HepG2 (cell line): ENCODE data around the gene SLC5A5. TPM values are rescaled to one million over a fixed set of nuclear protein-coding genes. Genes with fewer than 3 reads are reported as not detected.

Experiments used
- CTCF ChIP-seq: sonication (generic); formaldehyde crosslinking; IDR thresholded peaks from 2 replicates; pipeline ENCODE4 v1.5.0; 2020; ENCODE audit warnings: mild to moderate bottlenecking, missing genetic modification reagents, moderate library complexity
- DRAP1 ChIP-seq: IDR thresholded peaks from 2 replicates; pipeline ENCODE4 v1.6.1; 2016; ENCODE audit warnings: missing genetic modification reagents, missing compliant biosample characterization
- DZIP1 ChIP-seq: sonication (generic); formaldehyde crosslinking; IDR thresholded peaks from 2 replicates; pipeline ENCODE4 v1.5.0; 2020; ENCODE audit warnings: mild to moderate bottlenecking, missing genetic modification reagents
- HIVEP1 ChIP-seq: sonication (generic); formaldehyde crosslinking; IDR thresholded peaks from 2 replicates; pipeline ENCODE4 v1.4.0; 2020; ENCODE audit warnings: mild to moderate bottlenecking, missing genetic modification reagents
- HNF1B ChIP-seq: sonication (generic); formaldehyde crosslinking; IDR thresholded peaks from 2 replicates; pipeline ENCODE4 v1.5.1; 2020; ENCODE audit warnings: mild to moderate bottlenecking, moderate library complexity, missing genetic modification reagents
- PAXIP1 ChIP-seq: sonication (generic); formaldehyde crosslinking; conservative IDR thresholded peaks from 2 replicates; pipeline ENCODE4 v1.4.0; 2020; ENCODE audit warnings: mild to moderate bottlenecking, missing genetic modification reagents, moderate library complexity
- PHB2 ChIP-seq: fragments of 450-650 bp; IDR thresholded peaks from 2 replicates; pipeline ENCODE4 v1.6.1; 2018; ENCODE audit not compliant: partially characterized antibody
- RBM39 ChIP-seq: fragments of 200-400 bp; formaldehyde crosslinking; IDR thresholded peaks from one replicate; pipeline ENCODE4 v1.6.1; 2018; ENCODE audit warnings: antibody characterized with exemption, mild to moderate bottlenecking, low read depth, low read length; ENCODE audit not compliant: poor library complexity, severe bottlenecking
- RXRB ChIP-seq: IDR thresholded peaks from 2 replicates; pipeline ENCODE4 v1.6.1; 2016; ENCODE audit warnings: borderline replicate concordance, missing genetic modification reagents, missing compliant biosample characterization
- SMC3 ChIP-seq: IDR thresholded peaks from 2 replicates; pipeline ENCODE4 v1.6.1; 2011; ENCODE audit warnings: low read length, improper control_type of control experiment
- SP1 ChIP-seq, 2 experiments: fragments of 450-650 bp in 1 of 2; sonication (generic) in 1 of 2; formaldehyde crosslinking in 1 of 2; IDR thresholded peaks; 2 replicates each; pipeline versions ENCODE4 v1.4.0 to v1.6.1; 2016 to 2020; ENCODE audit warnings: missing genetic modification reagents in 1 of 2
- TARDBP ChIP-seq: sonication (generic); formaldehyde crosslinking; IDR thresholded peaks from 2 replicates; pipeline ENCODE4 v1.8.0; 2022; ENCODE audit warnings: mild to moderate bottlenecking, missing genetic modification reagents
- TRIM24 ChIP-seq: sonication (generic); formaldehyde crosslinking; IDR thresholded peaks from 2 replicates; pipeline ENCODE4 v1.8.0; 2022; ENCODE audit warnings: mild to moderate bottlenecking, missing genetic modification reagents
- ZNF280B ChIP-seq: sonication (generic); formaldehyde crosslinking; IDR thresholded peaks from 2 replicates; pipeline ENCODE4 v1.5.0; 2020; ENCODE audit warnings: missing genetic modification reagents, mild to moderate bottlenecking, borderline replicate concordance
- ZNF580 ChIP-seq: IDR thresholded peaks from 2 replicates; pipeline ENCODE4 v1.6.1; 2016; ENCODE audit warnings: low read depth, borderline replicate concordance
- polyA plus RNA-seq, 8 experiments: library from polyadenylated mRNA; depleted of rRNA in 3 of 8; stranded (reverse) in 7 of 8; unstranded in 1 of 8; fragments of >200 nt; fragmentation: Illumina TruSeq in 4 of 8; extraction: Trizol in 4 of 8; gene quantifications; 2 replicates each; pipeline versions ENCODE4 v1.2.1 to v1.2.3, GENCODE V29; 2011 to 2016; ENCODE audit warnings: low read depth in 4 of 8, missing spikeins in 1 of 8, mixed read lengths in 1 of 8; ENCODE audit not compliant: insufficient read depth in 1 of 8
- total RNA-seq, 5 experiments: library from RNA; depleted of rRNA; stranded (reverse); fragments of >200 nt; fragmentation: Illumina TruSeq; extraction: Trizol; gene quantifications; 2 replicates each; pipeline ENCODE4 v1.2.3, GENCODE V29; 2016; ENCODE audit warnings: low read depth in 1 of 5

SLC5A5 gene
- total and polyA plus RNA-seq, 2 of the 13 experiments (the other 11 are each of a cell fraction or from before 2014, with no cell fraction given), result not detected

GRCh38 chr19:17938092-17938845 lies 66.5 kb downstream of the SLC5A5 start (continued):
- TF ChIP-seq PAXIP1 (CRISPR knock-in tag) (no peak), TARDBP (no peak), CTCF (peak; percentile 96), DRAP1 (0 out of 2 replicates have a peak, but pooled peaks have one; percentile 24), HNF1B (CRISPR knock-in tag) (peak; percentile 35; the same call in 1 of the 2 replicates), HIVEP1 (CRISPR knock-in tag) (no peak), SP1 (IDR thresholded peaks at IDR 0.05) (no peak), SP1 (CRISPR knock-in tag; IDR thresholded peaks at IDR 0.05) (peak; percentile 32; the same call in 1 of the 2 replicates), SMC3 (peak; percentile 80), RXRB (CRISPR knock-in tag) (peak; percentile 27; the same call in 1 of the 2 replicates), PHB2 (no peak), RBM39 (no peak), TRIM24 (CRISPR knock-in tag) (no peak), ZNF580 (peak; percentile 72; the same call in 1 of the 2 replicates), DZIP1 (CRISPR knock-in tag) (no peak), ZNF280B (CRISPR knock-in tag) (no peak)
